ENCODE results near the gene MAX. TPM values are rescaled to one million over a fixed set of nuclear protein-coding genes. Genes with fewer than 3 reads are reported as not detected.

MAX gene
- polyA plus RNA-seq, 1 experiment = 57.3 TPM

- CTCF ChIA-PET = interaction anchor here (0.7 kb wide), 2 partner anchors 10 to 16 kb away, joined by 3 read pairs; no protein-coding TSS in a partner anchor
- no peak for DNase-seq (ENCODE audit: low read depth)
- no peaks in the 10 kb centered on the region for H3K27me3 ChIP-seq (ENCODE audit: control insufficient read depth, insufficient read depth, low read length)
Measured at GRCh38 chr14:65052832-65053231, 49.5 kb downstream of the MAX start.

DNA sequence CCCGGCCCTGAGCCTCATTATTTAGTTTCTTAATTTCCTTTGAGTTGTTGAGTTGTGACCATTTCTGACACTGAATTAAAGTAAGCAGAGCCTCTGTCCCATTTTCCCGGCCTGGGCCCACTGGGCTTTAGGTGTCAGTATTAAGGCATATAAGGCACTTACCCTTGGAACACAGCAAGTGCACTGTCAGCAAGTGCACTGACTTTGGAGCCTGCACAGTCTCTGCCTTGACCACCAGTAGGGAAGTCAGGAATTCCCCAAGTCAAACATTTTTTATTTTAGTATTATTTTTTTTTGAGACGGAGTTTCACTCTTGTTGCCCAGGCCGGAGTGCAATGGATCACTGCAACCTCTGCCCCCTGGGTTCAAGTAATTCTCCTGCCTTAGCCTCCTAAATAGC, 56.6 kb downstream of the MAX start:
- CTCF ChIA-PET = no interaction called here
- no peaks in the 10 kb centered on the region for H3K27me3 ChIP-seq (ENCODE audit: control insufficient read depth, insufficient read depth, low read length)
- POLR2A ChIA-PET = no interaction called here
- no peak for DNase-seq (ENCODE audit: low read depth)
- H3K36me3 ChIP-seq (ENCODE audit: control insufficient read depth, insufficient read depth, low read length) = peaks cover 11% of the 10 kb centered on the region
- H3K4me3 ChIP-seq (ENCODE audit: low read depth, low read length) = no peak overlapping the region
- no peak for TF ChIP-seq CTCF (IDR thresholded peaks at IDR 0.05; ENCODE audit: insufficient read depth, low read depth, low read length)

More at GRCh38 chr14:65052832-65053231, 49.5 kb downstream of the MAX start:
- peaks cover 6% of the 10 kb centered on the region for H3K36me3 ChIP-seq (ENCODE audit: control insufficient read depth, insufficient read depth, low read length)
- no peak overlapping the region for H3K4me3 ChIP-seq (ENCODE audit: low read depth, low read length)
- POLR2A ChIA-PET = no interaction called here
- no peak for TF ChIP-seq CTCF (IDR thresholded peaks at IDR 0.05; ENCODE audit: insufficient read depth, low read depth, low read length)

GRCh38 chr14:65045006-65045405, 57.3 kb downstream of the MAX start:
- DNase-seq (ENCODE audit: low read depth) = no peak
- ChIA-PET POLR2A (no interaction called here), CTCF (interaction anchor here (1.3 kb wide), 1 partner anchor 12 kb away, joined by 3 read pairs; no protein-coding TSS in a partner anchor)
- TF ChIP-seq CTCF (IDR thresholded peaks at IDR 0.05; ENCODE audit: insufficient read depth, low read depth, low read length) = no peak
- Histone ChIP-seq H3K27me3 (ENCODE audit: control insufficient read depth, insufficient read depth, low read length) (no peaks in the 10 kb centered on the region), H3K36me3 (ENCODE audit: control insufficient read depth, insufficient read depth, low read length) (peaks cover 11% of the 10 kb centered on the region), H3K4me3 (ENCODE audit: low read depth, low read length) (no peak overlapping the region)

DNA sequence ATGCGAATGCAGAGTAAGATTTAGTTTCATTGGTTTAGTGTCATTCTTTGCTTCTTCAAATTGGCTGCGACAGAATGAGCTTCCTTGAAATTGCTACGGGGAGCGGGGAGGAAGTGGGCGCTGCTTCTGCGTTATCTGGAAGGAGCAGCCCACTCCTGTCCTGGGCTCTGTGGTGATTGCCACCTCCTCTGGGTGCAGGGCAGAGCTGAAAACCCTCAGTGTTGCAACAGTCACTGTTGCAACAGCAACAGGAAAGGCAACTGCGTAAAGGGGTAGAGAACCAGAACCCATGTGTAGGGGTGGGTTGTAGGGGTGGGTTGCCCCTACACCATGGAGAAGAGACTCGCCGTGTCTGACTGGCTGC, 57.7 kb downstream of the MAX start:
- no peak for DNase-seq (ENCODE audit: low read depth)
- H3K4me3 ChIP-seq (ENCODE audit: low read depth, low read length) = no peak overlapping the region
- no peaks in the 10 kb centered on the region for H3K27me3 ChIP-seq (ENCODE audit: control insufficient read depth, insufficient read depth, low read length)
- no peak for TF ChIP-seq CTCF (IDR thresholded peaks at IDR 0.05; ENCODE audit: insufficient read depth, low read depth, low read length)
- ChIA-PET POLR2A (no interaction called here), CTCF (interaction anchor here (0.7 to 1.3 kb wide), 2 partner anchors 12 to 28 kb away, joined by 3 read pairs; no protein-coding TSS in a partner anchor)
- peaks cover 11% of the 10 kb centered on the region for H3K36me3 ChIP-seq (ENCODE audit: control insufficient read depth, insufficient read depth, low read length)

DNA sequence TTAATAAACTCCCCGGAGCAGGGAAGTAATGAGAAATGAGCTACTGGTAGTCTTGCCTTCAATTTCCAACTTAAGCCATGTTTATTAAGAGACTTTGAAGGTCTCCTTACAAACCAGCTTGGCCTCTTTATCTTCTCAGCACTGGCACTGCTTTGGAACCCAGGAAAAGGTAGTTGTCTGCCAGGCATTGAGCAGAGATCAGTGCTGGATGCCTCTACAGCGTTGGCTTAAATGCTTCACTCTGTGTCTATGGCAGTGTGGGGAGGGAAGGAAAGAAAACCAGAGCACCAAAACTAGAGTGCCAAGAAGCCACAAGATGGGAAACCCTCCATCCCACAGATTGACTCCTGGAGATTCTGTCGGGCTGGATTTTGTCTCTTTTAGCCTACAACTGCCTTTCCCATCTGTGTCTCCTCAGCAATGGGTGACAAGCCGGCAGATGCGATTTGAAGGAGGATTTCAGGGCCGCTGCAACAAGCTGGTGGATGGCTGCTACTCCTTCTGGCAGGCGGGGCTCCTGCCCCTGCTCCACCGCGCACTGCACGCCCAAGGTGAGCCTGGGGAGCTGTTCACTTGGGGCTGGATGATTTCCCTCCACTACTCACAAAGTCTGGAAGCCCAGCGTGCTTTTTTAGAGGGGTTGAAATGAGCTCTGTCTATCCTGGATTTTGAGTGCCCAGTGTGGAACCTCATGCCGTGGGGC, 58.3 kb downstream of the MAX start:
- Histone ChIP-seq H3K36me3 (ENCODE audit: control insufficient read depth, insufficient read depth, low read length) (peaks cover 11% of the 10 kb centered on the region), H3K4me3 (ENCODE audit: low read depth, low read length) (no peak overlapping the region), H3K27me3 (ENCODE audit: control insufficient read depth, insufficient read depth, low read length) (no peaks in the 10 kb centered on the region)
- no peak for DNase-seq (ENCODE audit: low read depth)
- TF ChIP-seq CTCF (IDR thresholded peaks at IDR 0.05; ENCODE audit: insufficient read depth, low read depth, low read length) = no peak
- CTCF ChIA-PET = interaction anchor here (0.7 to 1.3 kb wide), 2 partner anchors 13 to 28 kb away, joined by 3 read pairs; no protein-coding TSS in a partner anchor
- POLR2A ChIA-PET = no interaction called here

Data from BJ (cell line).